GM18519 (cell line): ENCODE results near the gene AGAP1.

Experiments used
- ATAC-seq: cut with Tn5 transposase; IDR thresholded peaks from one replicate; pipeline ENCODE4 v1.9.1; 2021; ENCODE audit warnings: mild to moderate bottlenecking, moderate library complexity; ENCODE audit not compliant: unreplicated experiment, low FRiP score

The AGAP1 gene

GRCh38 chr2:235990344-235990743, 496.5 kb downstream of the AGAP1 start:
- ATAC-seq = no peak

GRCh38 chr2:235992024-235992423, 498.2 kb downstream of the AGAP1 start:
- no peak for ATAC-seq

DNA sequence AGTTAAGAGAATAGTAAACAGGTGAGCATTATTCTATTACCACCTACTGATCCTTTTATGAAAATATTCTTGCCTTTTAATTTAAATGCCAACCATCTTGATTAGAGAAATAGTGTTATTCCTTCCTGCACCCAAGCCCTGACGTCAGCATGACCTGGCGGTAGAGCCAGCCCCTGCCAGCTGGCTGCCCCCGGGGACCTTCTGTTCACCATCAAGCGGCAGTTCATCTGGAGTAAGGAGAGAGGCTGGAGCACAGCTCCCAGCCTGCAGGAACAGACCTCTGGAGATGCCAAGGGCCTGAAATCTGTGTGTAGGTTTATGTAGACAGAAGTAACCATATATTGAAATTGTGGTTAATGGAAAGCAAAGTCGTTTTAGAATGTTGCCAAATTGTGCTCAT, 502.6 kb downstream of the AGAP1 start:
- no peak for ATAC-seq

DNA sequence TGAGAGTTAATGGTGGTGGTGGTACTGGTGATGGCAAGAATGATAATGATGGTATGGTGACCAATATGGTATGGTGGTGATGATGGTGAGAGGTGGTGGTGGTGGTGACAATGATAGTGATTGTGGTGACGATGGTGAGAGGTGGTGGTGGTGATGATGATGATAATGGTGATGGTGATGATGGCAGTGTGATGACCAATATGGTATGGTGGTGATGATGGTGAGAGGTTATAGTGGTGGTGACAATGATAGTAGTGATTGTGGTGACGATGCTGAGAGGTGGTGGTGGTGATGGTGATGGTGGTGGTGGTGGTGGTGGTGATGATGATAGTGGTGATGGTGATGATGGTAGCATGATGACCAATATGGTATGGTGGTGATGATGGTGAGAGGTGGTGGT, 505.2 kb downstream of the AGAP1 start:
- ATAC-seq = no peak

- ATAC-seq = no peak
Observed at GRCh38 chr2:236001166-236001828, 507.5 kb downstream of the AGAP1 start.

GRCh38 chr2:236001854-236002253, 508.0 kb downstream of the AGAP1 start:
- no peak for ATAC-seq

- ATAC-seq = no peak
Observed at GRCh38 chr2:236008006-236008405, 514.2 kb downstream of the AGAP1 start.

DNA sequence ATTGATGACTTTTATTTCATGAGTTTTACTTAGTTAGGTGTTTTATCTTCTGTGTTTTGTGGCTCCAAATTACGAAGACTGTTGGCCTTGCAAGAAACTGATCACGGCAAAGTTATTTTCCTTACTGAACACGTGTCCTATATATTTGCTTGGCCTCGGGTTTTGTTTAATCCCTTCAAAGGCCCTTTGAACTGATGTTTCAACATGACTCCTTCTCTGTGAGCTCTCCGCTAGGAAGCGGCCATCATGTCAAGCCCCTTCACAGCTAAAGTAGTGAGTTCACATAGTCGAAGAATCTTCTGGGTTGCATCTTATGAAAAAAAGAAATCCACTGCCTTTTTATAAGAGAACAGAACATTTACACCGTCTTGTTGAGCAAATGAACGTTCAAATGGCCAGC, 515.0 kb downstream of the AGAP1 start:
- ATAC-seq = no peak

DNA sequence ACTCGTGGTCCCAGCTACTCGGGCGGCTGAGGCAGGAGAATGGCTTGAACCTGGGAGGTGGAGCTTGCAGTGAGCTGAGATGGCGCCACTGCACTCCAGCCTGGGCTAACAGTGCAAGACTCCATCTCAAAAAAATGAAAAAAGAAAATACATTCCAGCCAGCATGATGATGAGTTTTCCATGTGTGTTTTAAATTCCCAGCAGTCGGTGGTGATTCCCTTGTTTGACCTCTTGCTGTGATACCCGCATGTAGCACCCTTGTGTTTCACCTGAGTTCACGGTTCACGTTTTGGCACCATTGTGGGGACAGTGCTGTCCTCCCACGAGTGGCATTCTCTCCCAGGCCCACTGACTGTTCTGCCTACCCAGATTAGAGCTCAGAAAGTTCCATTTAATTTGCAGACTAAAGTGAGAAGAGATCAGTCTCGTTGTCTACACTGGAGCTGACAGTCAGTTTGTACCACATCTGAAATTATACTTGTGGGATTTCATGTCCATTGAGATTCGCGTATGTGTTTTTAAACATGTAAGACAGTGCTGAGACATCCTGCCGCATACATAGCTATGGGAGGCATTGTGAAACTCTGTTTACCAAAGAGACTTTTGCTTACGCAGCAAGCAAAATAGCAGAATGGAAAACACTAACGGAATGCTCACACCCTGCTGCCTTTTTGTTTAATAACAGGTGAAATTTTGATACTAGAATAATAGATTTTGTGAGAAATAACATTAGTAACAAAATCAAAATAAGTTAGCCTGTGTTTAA, 517.3 kb downstream of the AGAP1 start:
- ATAC-seq = no peak

- ATAC-seq = no peak
Observed at GRCh38 chr2:236012155-236012554, 518.3 kb downstream of the AGAP1 start.

DNA sequence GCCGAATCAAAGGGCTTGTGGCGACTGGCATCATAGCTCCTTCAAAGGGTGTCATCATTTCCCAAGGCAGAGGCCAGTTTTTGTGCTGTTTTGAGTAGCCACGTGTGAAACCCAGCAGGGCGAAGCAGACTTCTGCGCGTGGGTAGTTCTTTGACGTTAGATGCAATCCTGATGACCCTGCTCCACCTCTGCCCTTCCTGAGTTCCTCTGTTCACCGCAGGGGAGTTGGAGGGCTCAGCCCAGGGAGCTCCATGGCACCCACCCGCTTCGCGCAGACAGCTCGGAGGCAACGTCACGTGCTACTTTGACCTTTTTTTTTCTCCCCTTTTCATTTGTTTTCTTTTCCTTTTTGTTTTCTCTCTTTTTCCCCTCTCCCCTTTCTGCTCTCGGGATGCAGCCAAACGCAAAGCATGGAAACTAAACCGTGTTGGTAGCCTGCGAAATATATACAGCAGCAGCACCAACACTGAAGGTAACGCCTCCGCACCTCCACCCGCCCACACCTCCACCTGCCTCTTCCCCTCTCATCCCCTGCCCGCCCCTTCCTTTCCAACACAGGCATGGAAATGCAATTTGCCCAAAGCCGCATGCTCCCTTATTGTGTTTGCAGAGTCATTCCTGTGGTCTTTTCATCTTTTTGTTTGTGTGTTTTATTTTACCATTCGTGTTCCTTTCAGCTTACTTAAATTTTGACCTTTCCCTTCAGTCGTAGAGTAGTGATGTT, 520.7 kb downstream of the AGAP1 start:
- ATAC-seq = no peak

- no peak for ATAC-seq
Observed at GRCh38 chr2:236015171-236015570, 521.3 kb downstream of the AGAP1 start.

- ATAC-seq = no peak
Observed at GRCh38 chr2:236016496-236016895, 522.7 kb downstream of the AGAP1 start.

DNA sequence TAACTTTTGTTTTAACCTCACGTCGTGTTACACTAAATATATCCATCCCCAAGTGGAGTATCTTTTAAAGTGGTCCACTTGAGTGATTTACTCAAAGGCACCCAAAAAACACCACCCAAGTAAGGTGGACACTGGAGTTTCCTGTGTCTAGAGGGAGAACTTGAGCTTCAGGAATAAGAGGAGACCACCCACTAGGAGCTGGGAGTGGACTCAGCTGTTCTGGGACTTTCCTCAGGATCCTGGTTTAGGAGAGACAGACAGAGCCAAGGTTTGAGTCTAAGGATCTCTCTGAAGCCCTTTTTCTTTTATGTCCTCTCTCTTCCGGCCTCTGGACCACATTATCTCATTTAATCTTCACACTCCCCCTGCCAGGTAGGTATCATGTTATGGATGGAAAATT, 523.6 kb downstream of the AGAP1 start:
- no peak for ATAC-seq

DNA sequence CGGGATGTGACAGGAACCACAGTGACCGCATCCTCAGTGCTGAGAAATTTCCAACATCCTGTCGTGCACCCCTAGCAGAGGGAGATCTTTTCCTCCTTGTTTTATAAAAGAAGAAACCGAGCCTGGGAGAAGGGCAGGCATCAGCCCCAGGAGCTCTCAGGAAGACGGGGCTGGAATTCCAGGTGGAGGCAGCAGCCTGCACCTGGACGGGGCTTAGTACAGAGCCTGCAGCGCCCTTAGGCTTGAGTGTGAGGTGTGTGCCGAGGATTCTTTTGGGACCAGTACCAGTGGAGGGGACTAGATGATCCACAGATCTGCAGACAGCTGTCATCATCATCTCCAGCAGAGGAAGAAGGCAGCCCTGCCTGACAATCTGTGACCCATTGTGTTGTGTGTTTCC, 525.6 kb downstream of the AGAP1 start:
- no peak for ATAC-seq

GRCh38 chr2:236021499-236022057, 527.7 kb downstream of the AGAP1 start:
- ATAC-seq = no peak

DNA sequence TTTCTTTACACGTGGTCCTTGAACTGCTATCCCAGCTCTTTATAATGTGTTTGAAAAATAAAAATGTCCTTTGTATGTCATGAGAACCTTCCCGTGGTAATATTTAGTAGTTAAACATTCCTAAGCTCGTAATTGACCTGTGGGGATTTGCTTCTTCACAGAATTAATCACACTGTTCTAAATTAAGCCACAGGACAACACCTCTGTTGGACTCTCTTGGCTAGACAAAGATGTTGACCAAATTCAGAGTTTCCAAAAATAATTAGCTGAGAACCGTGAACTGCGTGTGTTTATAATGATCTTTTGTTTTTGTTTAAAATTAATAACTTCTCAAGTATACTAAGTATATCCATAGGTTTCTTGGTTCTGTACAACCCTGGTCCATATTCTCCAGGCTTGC, 528.3 kb downstream of the AGAP1 start:
- no peak for ATAC-seq

- ATAC-seq = no peak
Observed at GRCh38 chr2:236025892-236026291, 532.0 kb downstream of the AGAP1 start.

DNA sequence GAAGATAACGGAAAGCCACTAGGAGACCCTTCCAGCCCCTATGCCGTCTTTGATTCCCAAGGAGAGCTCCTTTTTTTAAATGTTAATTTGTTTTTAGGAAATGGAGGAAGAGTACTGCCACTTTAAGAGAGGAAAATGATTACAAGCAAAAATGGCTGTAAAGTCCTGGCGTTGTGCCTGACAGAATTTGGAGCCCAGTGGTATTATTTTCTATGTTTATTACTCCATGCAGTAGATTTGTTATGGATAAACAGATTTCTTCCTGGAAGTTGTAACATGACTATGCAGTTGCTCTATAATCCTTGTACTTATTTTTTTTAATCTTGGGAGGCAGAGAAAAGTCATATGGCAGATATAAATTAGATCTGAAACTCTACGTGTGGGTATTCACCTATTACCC, 533.0 kb downstream of the AGAP1 start:
- ATAC-seq = no peak

DNA sequence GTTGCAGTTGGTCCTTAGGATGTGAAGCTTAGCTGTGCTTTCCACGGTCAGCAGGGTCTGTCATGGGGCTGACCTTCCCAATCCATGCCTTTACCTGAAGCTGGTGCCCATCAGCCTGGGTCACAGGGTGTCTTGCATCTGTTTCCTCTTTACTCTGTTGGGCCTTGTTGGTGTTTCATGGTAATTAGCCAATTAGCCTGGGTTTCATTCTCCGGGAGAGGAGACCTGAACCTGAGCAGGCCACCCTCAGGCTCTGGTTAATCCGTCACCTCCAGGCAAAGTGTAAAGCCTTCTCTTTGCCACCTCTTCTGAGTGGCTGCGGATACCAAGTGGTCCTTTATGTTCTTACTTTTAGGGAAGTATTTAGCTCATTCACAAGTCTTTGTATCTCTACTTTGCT, 534.2 kb downstream of the AGAP1 start:
- no peak for ATAC-seq

GRCh38 chr2:236033462-236033861, 539.6 kb downstream of the AGAP1 start:
- no peak for ATAC-seq
